Caco-2 (cell line): ENCODE results near the gene TMEM86A. TPM values are rescaled to one million over a fixed set of nuclear protein-coding genes. Genes with fewer than 3 reads are reported as not detected.

Experiments used
- BruUV-seq: library from RNA; stranded (reverse); fragments of 400-500 nt; replicated peaks from 2 replicates; lab custom pipeline; 2021; lab: Mats Ljungman, UMichigan
- CTCF ChIA-PET: fragments of 300-600 bp; sonication (Branson Sonifier 250); formaldehyde crosslinking; loops from one replicate; lab custom pipeline; 2022; ENCODE audit warnings: antibody characterized with exemption; lab: Charles Lee
- POLR2A ChIA-PET: fragments of 300-600 bp; sonication (Branson Sonifier 250); formaldehyde crosslinking; loops from one replicate; lab custom pipeline; 2022; ENCODE audit warnings: antibody characterized with exemption; lab: Charles Lee
- DNase-seq, 2 experiments: peaks; one replicate each; pipeline versions ENCODE4 v3.0.0 to v3.0.0-alpha.2; 2020 to 2022
- H3K27me3 ChIP-seq: replicated peaks from 2 replicates; pipeline ENCODE4 v1.6.0; 2011; ENCODE audit warnings: low read length; ENCODE audit not compliant: control insufficient read depth, insufficient read depth
- H3K36me3 ChIP-seq: 2 replicates; pipeline ENCODE4 v1.5.1; 2011; ENCODE audit warnings: low read length; ENCODE audit not compliant: control insufficient read depth, insufficient read depth
- H3K4me1 ChIP-seq: fragments of 250-450 bp; sonication (Bioruptor Pico); 2 replicates; pipeline ENCODE4 v1.5.1; 2020; ENCODE audit warnings: mild to moderate bottlenecking
- H3K4me3 ChIP-seq: 2 replicates; pipeline ENCODE4 v1.5.1; 2011; ENCODE audit warnings: low read depth, mild to moderate bottlenecking, control low read depth, low read length
- H3K9me3 ChIP-seq: fragments of 250-450 bp; sonication (Bioruptor Pico); 2 replicates; pipeline ENCODE4 v1.5.1; 2020; ENCODE audit warnings: mild to moderate bottlenecking, moderate library complexity
- H3K27ac Mint-ChIP-seq: one replicate; pipeline ENCODE4 v1.8.0; 2022; ENCODE audit warnings: mixed read lengths; ENCODE audit not compliant: unreplicated experiment
- H3K27me3 Mint-ChIP-seq: one replicate; pipeline ENCODE4 v1.8.0; 2022; ENCODE audit warnings: mixed read lengths; ENCODE audit not compliant: insufficient read depth, unreplicated experiment
- H3K36me3 Mint-ChIP-seq: one replicate; pipeline ENCODE4 v1.8.0; 2022; ENCODE audit warnings: mild to moderate bottlenecking, mixed read lengths; ENCODE audit not compliant: insufficient read depth, unreplicated experiment
- H3K4me1 Mint-ChIP-seq: one replicate; pipeline ENCODE4 v1.8.0; 2022; ENCODE audit warnings: low read depth, mixed read lengths; ENCODE audit not compliant: unreplicated experiment
- H3K4me3 Mint-ChIP-seq: one replicate; pipeline ENCODE4 v1.8.0; 2022; ENCODE audit warnings: mild to moderate bottlenecking, moderate library complexity, mixed read lengths; ENCODE audit not compliant: unreplicated experiment
- H3K9me3 Mint-ChIP-seq: one replicate; pipeline ENCODE4 v1.8.0; 2022; ENCODE audit warnings: mixed read lengths; ENCODE audit not compliant: unreplicated experiment
- CTCF ChIP-seq, 2 experiments: fragments of 200-600 bp in 1 of 2; IDR thresholded peaks; 1 replicate in 1 of 2; 2 replicates in 1 of 2; pipeline versions ENCODE4 v1.5.1 to v1.8.0; 2011 to 2022; ENCODE audit warnings: antibody characterized with exemption in 1 of 2, control low read depth in 1 of 2, inconsistent platforms in 1 of 2, low read depth in 1 of 2, low read length in 1 of 2, mild to moderate bottlenecking in 1 of 2, moderate library complexity in 1 of 2; ENCODE audit not compliant: insufficient read depth in 1 of 2, severe bottlenecking in 1 of 2, unreplicated experiment in 1 of 2
- intact Hi-C: fragments of 100-400 bp; cut with micrococcal nuclease; formaldehyde crosslinking; loops from one replicate; pipeline ENCODE4 v1.10.0; 2022; ENCODE audit not compliant: unreplicated experiment
- total RNA-seq: library from RNA; stranded (reverse); gene quantifications from 2 replicates; pipeline ENCODE4 v1.2.3, GENCODE V29; 2022

Gene TMEM86A
- total RNA-seq, 1 experiment from 2014 or later: 0.25 TPM

- no peak for DNase-seq
- no peak overlapping the region for H3K4me3 Mint-ChIP-seq
- H3K4me1 ChIP-seq: no peaks in the 10 kb centered on the region
- H3K27me3 Mint-ChIP-seq: peaks cover 6% of the 10 kb centered on the region
- intact Hi-C loops: no loop called here
- peaks cover 3% of the 10 kb centered on the region for H3K4me1 Mint-ChIP-seq
- POLR2A ChIA-PET: no interaction called here
- BruUV-seq: no TSS peak
- H3K27ac Mint-ChIP-seq: no peak overlapping the region
- no peak overlapping the region for H3K4me3 ChIP-seq
- no peaks in the 10 kb centered on the region; the same call in 1 of the 2 replicates for H3K27me3 ChIP-seq
- H3K9me3 ChIP-seq: no peaks in the 10 kb centered on the region
- TF ChIP-seq CTCF (IDR thresholded peaks at IDR 0.05; ENCODE audit: insufficient read depth in 1 of 2, low read depth in 1 of 2, low read length in 1 of 2, severe bottlenecking in 1 of 2, unreplicated experiment in 1 of 2): no peak
- peaks cover 1% of the 10 kb centered on the region for H3K36me3 Mint-ChIP-seq
- H3K36me3 ChIP-seq: no peaks in the 10 kb centered on the region
- CTCF ChIA-PET: no interaction called here
- no peaks in the 10 kb centered on the region for H3K9me3 Mint-ChIP-seq
Observed at GRCh38 chr11:18692941-18693760, 5.4 kb upstream of the TMEM86A start.

GRCh38 chr11:18696638-18697225, 1.8 kb upstream of the TMEM86A start:
- CTCF ChIA-PET: interaction anchor here (0.7 kb wide), 1 partner anchor 13 kb away, joined by 7 read pairs; no protein-coding TSS in a partner anchor
- peaks cover 20% of the 10 kb centered on the region for H3K27me3 Mint-ChIP-seq
- peaks cover 4% of the 10 kb centered on the region for H3K36me3 Mint-ChIP-seq
- peaks cover 5% of the 10 kb centered on the region for H3K4me1 Mint-ChIP-seq
- H3K4me3 Mint-ChIP-seq: no peak overlapping the region
- peaks cover 1% of the 10 kb centered on the region for H3K27me3 ChIP-seq
- no peaks in the 10 kb centered on the region for H3K9me3 Mint-ChIP-seq
- POLR2A ChIA-PET: no interaction called here
- intact Hi-C loops: no loop called here
- H3K4me3 ChIP-seq: no peak overlapping the region
- no peak for TF ChIP-seq CTCF (IDR thresholded peaks at IDR 0.05; ENCODE audit: insufficient read depth in 1 of 2, low read depth in 1 of 2, low read length in 1 of 2, severe bottlenecking in 1 of 2, unreplicated experiment in 1 of 2)
- no TSS peak for BruUV-seq
- H3K4me1 ChIP-seq: peaks cover 4% of the 10 kb centered on the region
- no peak for DNase-seq
- no peaks in the 10 kb centered on the region for H3K9me3 ChIP-seq
- no peak overlapping the region for H3K27ac Mint-ChIP-seq
- H3K36me3 ChIP-seq: no peaks in the 10 kb centered on the region

- CTCF ChIA-PET: no interaction called here
- POLR2A ChIA-PET: no interaction called here
- BruUV-seq: no TSS peak
- Mint-ChIP-seq H3K4me1 (peaks cover 5% of the 10 kb centered on the region), H3K4me3 (peak overlapping the region; percentile 68), H3K27me3 (peaks cover 20% of the 10 kb centered on the region), H3K27ac (no peak overlapping the region), H3K9me3 (no peaks in the 10 kb centered on the region), H3K36me3 (peaks cover 4% of the 10 kb centered on the region)
- DNase-seq: no peak
- Histone ChIP-seq H3K4me3 (no peak overlapping the region), H3K27me3 (peaks cover 1% of the 10 kb centered on the region), H3K4me1 (peaks cover 4% of the 10 kb centered on the region), H3K9me3 (no peaks in the 10 kb centered on the region), H3K36me3 (no peaks in the 10 kb centered on the region)
- intact Hi-C loops: no loop called here
- TF ChIP-seq CTCF (IDR thresholded peaks at IDR 0.05; ENCODE audit: insufficient read depth in 1 of 2, low read depth in 1 of 2, low read length in 1 of 2, severe bottlenecking in 1 of 2, unreplicated experiment in 1 of 2): no peak
Observed at GRCh38 chr11:18697576-18697975, 1.0 kb upstream of the TMEM86A start.
